Measurements from ENCODE around the gene GSAP.

DNA sequence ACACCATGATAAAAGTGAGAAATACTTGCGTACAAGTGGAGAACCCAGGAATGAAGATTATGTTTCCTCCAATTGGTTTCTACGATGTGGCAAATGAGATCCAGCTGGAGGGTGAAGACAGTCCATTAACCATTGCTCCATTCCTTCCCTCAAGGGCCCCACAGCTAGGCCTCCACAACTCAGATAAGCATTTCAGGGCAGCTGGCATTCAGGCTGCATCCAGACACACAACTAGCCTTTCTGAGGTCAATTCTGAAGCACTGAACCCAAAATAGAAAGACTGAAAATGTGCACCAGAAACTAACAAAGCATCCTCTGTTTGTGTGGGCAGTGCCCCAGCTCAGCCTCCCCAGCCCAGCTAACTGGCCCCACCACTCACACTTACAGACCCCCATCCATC is 94.8 kb downstream of the GSAP start:
- TF ChIP-seq POLR2A (IDR thresholded peaks at IDR 0.05; ENCODE audit: low read depth, low read length) (no peak), TAF1 (IDR thresholded peaks at IDR 0.05; ENCODE audit: borderline replicate concordance, low read depth, low read length) (no peak)
